NB4 (cell line): Measurements from ENCODE around the gene PLSCR1.
A peak's percentile ranks its signal among the peaks of the same experiment; 100 is the strongest.

ENCODE experiments used
- DNase-seq: peaks from one replicate; pipeline ENCODE4 v3.0.0; 2010; ENCODE audit warnings: low read depth
- H3K4me3 ChIP-seq: one replicate; pipeline ENCODE4 v1.5.1; 2011; ENCODE audit warnings: mild to moderate bottlenecking, low read depth, low read length, moderate library complexity
- MYC ChIP-seq: IDR thresholded peaks from 2 replicates; pipeline ENCODE4 v1.6.1; 2011; ENCODE audit warnings: low read depth, low read length
- POLR2A ChIP-seq: IDR thresholded peaks from 2 replicates; pipeline ENCODE4 v1.6.1; 2011; ENCODE audit warnings: mild to moderate bottlenecking; ENCODE audit not compliant: insufficient read length; ENCODE audit errors: extremely low read depth
- TF ChIP-seq, protein P1 (sequence below): IDR thresholded peaks from 2 replicates; pipeline ENCODE4 v1.6.1; 2011; ENCODE audit warnings: low read depth, low read length
- TF ChIP-seq, protein P2 (sequence below): IDR thresholded peaks from one replicate; pipeline ENCODE4 v1.5.1; 2012; ENCODE audit warnings: low read depth, low read length

PLSCR1 gene

GRCh38 chr3:146542978-146543377 lies 1.4 kb downstream of the PLSCR1 start:
- DNase-seq = no peak
- TF ChIP-seq, protein P1, sequence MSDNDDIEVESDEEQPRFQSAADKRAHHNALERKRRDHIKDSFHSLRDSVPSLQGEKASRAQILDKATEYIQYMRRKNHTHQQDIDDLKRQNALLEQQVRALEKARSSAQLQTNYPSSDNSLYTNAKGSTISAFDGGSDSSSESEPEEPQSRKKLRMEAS = no peak
- no peak for TF ChIP-seq POLR2A
- TF ChIP-seq MYC = no peak
- TF ChIP-seq, protein P2, sequence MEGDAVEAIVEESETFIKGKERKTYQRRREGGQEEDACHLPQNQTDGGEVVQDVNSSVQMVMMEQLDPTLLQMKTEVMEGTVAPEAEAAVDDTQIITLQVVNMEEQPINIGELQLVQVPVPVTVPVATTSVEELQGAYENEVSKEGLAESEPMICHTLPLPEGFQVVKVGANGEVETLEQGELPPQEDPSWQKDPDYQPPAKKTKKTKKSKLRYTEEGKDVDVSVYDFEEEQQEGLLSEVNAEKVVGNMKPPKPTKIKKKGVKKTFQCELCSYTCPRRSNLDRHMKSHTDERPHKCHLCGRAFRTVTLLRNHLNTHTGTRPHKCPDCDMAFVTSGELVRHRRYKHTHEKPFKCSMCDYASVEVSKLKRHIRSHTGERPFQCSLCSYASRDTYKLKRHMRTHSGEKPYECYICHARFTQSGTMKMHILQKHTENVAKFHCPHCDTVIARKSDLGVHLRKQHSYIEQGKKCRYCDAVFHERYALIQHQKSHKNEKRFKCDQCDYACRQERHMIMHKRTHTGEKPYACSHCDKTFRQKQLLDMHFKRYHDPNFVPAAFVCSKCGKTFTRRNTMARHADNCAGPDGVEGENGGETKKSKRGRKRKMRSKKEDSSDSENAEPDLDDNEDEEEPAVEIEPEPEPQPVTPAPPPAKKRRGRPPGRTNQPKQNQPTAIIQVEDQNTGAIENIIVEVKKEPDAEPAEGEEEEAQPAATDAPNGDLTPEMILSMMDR = no peak
- H3K4me3 ChIP-seq = peak overlapping the region; percentile 75

GRCh38 chr3:146542179-146542578 lies 2.2 kb downstream of the PLSCR1 start:
- TF ChIP-seq, protein P1 = no peak
- TF ChIP-seq POLR2A = no peak
- TF ChIP-seq, protein P2 = no peak
- DNase-seq = peak; percentile 64
- H3K4me3 ChIP-seq = peak overlapping the region; percentile 75

GRCh38 chr3:146540978-146541377 lies 3.4 kb downstream of the PLSCR1 start:
- TF ChIP-seq, protein P1 = no peak
- no peak for TF ChIP-seq MYC
- TF ChIP-seq, protein P2 = no peak
- no peak for TF ChIP-seq POLR2A
- H3K4me3 ChIP-seq = no peak overlapping the region
- no peak for DNase-seq

DNA sequence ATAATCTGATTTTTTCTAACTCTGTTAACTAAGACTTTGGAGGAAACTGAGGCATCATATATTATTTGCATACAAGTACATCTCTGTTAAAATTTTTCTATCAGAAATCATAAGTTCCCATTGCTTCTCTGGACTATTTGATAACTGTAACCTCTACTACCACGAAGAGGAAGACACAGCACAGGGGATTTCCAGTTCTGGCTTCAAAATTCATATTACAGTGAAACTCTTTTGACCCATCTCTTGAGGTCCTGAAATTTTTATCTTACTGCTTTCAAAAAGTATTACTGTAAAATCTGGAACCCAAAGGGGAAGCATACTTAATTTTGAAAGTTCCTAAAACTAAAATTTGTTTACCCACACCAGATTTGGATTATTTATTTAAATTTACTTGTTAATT lies 4.2 kb downstream of the PLSCR1 start:
- no peak overlapping the region for H3K4me3 ChIP-seq
- DNase-seq = no peak
- no peak for TF ChIP-seq MYC

GRCh38 chr3:146539315-146539714 lies 5.1 kb downstream of the PLSCR1 start:
- no peak for DNase-seq
- H3K4me3 ChIP-seq = no peak overlapping the region
- TF ChIP-seq, protein P2 = no peak
- TF ChIP-seq MYC = no peak
- TF ChIP-seq POLR2A = no peak
- TF ChIP-seq, protein P1 = no peak

DNA sequence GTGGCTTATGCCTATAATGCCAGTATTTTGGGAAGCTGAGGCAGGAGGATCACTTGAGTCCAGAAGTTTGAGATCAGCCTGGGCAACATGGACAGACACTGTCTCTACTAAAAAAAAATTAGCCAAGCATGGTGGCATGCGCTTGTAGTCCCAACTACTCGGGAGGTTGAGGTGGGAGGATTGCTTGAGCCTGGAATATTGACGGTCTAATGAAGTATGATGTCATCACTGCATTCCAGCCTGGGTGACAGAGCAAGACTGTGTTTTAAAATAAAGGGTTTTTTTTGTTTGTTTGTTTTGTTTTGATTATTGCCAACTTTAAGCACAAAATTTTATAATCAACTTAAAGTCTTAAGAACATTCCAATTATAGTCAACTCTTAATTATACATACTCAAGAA lies 6.8 kb downstream of the PLSCR1 start:
- TF ChIP-seq POLR2A = no peak
- TF ChIP-seq MYC = no peak
- TF ChIP-seq, protein P1 = no peak
- TF ChIP-seq, protein P2 = no peak
- no peak for DNase-seq
- no peak overlapping the region for H3K4me3 ChIP-seq
